ENCODE measurements around the gene FANCC.
"Not testable (repeated sequence)": the region's sequence is repeated elsewhere in the genome, so short reads cannot be mapped to it uniquely, and the experiment has no call there.

FANCC gene

DNA sequence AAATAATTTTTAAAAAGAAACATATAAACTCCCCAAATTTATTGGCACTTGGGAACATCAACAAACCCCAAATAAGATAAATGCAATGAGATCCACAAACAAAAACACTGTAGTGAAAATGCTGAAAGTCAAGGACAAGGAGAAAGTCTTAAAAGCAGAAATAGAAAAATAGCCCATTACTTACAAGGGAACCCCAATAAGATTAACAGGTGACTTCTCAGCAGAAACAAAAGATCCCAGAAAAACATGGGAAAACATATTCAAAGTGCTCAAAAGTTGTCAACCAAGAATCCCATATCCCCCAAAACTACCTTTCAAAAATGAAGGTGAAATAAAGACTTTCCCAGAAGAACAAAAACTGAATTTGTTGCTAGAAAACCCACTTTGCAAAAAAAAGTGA, 40.0 kb downstream of the FANCC start:
- H3K27ac ChIP-seq: no peak overlapping the region
- no peak for TF ChIP-seq ZFX (IDR thresholded peaks at IDR 0.05)
- no peak for TF ChIP-seq CTCF (conservative IDR thresholded peaks at IDR 0.05)

GRCh38 chr9:95276395-95276954, 41.0 kb downstream of the FANCC start:
- H3K27ac ChIP-seq: no peak overlapping the region
- TF ChIP-seq ZFX (IDR thresholded peaks at IDR 0.05): no peak
- TF ChIP-seq CTCF (conservative IDR thresholded peaks at IDR 0.05): no peak

DNA sequence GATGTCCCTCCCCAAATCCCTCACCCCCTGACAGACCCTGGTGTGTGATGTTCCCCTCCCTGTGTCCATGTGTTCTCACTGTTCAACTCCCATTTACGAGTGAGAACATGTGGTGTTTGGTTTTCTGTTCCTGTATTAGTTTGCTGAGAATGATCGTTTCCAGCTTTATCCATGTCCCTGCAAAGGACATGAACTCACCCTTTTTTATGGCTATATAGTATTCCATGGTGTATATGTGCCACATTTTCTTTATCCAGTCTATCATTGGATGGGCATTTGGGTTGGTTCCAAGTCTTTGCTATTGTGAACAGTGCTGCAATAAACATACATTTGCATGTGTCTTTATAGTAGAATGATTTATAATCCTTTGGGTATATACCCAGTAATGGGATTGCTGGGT, 43.3 kb downstream of the FANCC start:
- not testable (repeated sequence) for H3K27ac ChIP-seq

- no peak overlapping the region for H3K27ac ChIP-seq
- no peak for TF ChIP-seq ZFX (IDR thresholded peaks at IDR 0.05)
- TF ChIP-seq CTCF (conservative IDR thresholded peaks at IDR 0.05): no peak
Observed at GRCh38 chr9:95273369-95274022, 44.0 kb downstream of the FANCC start.

- TF ChIP-seq ZFX (IDR thresholded peaks at IDR 0.05): no peak
- TF ChIP-seq CTCF (conservative IDR thresholded peaks at IDR 0.05): no peak
- no peak overlapping the region for H3K27ac ChIP-seq
Observed at GRCh38 chr9:95272830-95273229, 44.7 kb downstream of the FANCC start.

GRCh38 chr9:95270790-95271189, 46.7 kb downstream of the FANCC start:
- no peak overlapping the region for H3K27ac ChIP-seq
- TF ChIP-seq CTCF (conservative IDR thresholded peaks at IDR 0.05) (no peak), ZFX (IDR thresholded peaks at IDR 0.05) (no peak)

GRCh38 chr9:95269803-95270773, 47.4 kb downstream of the FANCC start:
- H3K27ac ChIP-seq: not testable (repeated sequence)

GRCh38 chr9:95268681-95269080, 48.8 kb downstream of the FANCC start:
- no peak overlapping the region for H3K27ac ChIP-seq
- TF ChIP-seq ZFX (IDR thresholded peaks at IDR 0.05) (no peak), CTCF (conservative IDR thresholded peaks at IDR 0.05) (peak; percentile 58)

Data from C4-2B (cell line).